A673 (cell line): ENCODE results near the gene TRAK1.

Source experiments
- CTCF ChIP-seq: fragments of 300-800, 200-600 bp; sonication (generic); conservative IDR thresholded peaks from 2 replicates; pipeline ENCODE4 v1.5.1; 2017; ENCODE audit warnings: low read depth, mild to moderate bottlenecking, antibody characterized with exemption, low read length, moderate library complexity, mixed read lengths
- EZH2 ChIP-seq: fragments of 200-600 bp; sonication (generic); IDR thresholded peaks from 2 replicates; pipeline ENCODE4 v1.6.1; 2017; ENCODE audit warnings: borderline replicate concordance, low read depth, mild to moderate bottlenecking, mixed read lengths, antibody characterized with exemption, low read length; ENCODE audit not compliant: poor library complexity, severe bottlenecking

- TF ChIP-seq CTCF, result no peak
- no peak for TF ChIP-seq EZH2
Observed at GRCh38 chr3:42052484-42053351, 38.4 kb upstream of the TRAK1 start.
